HepG2 (cell line): ENCODE results near the gene CHRNA5. TPM values are rescaled to one million over a fixed set of nuclear protein-coding genes. Genes with fewer than 3 reads are reported as not detected.

ENCODE experiments used
- ATAC-seq: fragments of 200-7000 bp; cut with Tn5 transposase; 3 replicates; pipeline ENCODE4 v1.9.1; 2020; ENCODE audit warnings: mild to moderate bottlenecking, moderate library complexity
- BruUV-seq: library from RNA; stranded (reverse); fragments of 400-500 nt; replicated peaks from 2 replicates; lab custom pipeline; 2021; lab: Mats Ljungman, UMichigan
- CTCF ChIA-PET: fragments of 300-600 bp; formaldehyde crosslinking; extraction: SDS; loops from one replicate; lab custom pipeline; 2021; ENCODE audit warnings: low total read pairs, inconsistent platforms, low intra/inter-chr PET ratio; lab: Yijun Ruan, JAX
- POLR2A ChIA-PET: fragments of 350-600 bp; sonication (Branson Sonifier 250); formaldehyde crosslinking; loops from one replicate; lab custom pipeline; 2020; ENCODE audit warnings: antibody characterized with exemption, inconsistent platforms; lab: Yijun Ruan, JAX
- DNase-seq: peaks from one replicate; pipeline ENCODE4 v3.0.0-alpha.2; 2015; ENCODE audit warnings: low spot score
- FAIRE-seq: peaks from 3 replicates; lab custom pipeline; 2011; peaks lifted over from hg19 to GRCh38; lab: Jason Lieb, UNC
- H2AFZ ChIP-seq: one replicate; pipeline ENCODE4 v1.6.1; 2011; ENCODE audit warnings: low read length, inconsistent platforms
- H3K27ac ChIP-seq: fragments of 300-600 bp; 3 replicates; pipeline ENCODE4 v1.8.0; 2011; ENCODE audit warnings: mixed run types, mild to moderate bottlenecking, mixed read lengths, low read length, inconsistent platforms; ENCODE audit not compliant: insufficient read depth; ENCODE audit errors: extremely low read length
- H3K27me3 ChIP-seq, 2 experiments: fragments of 200-600 bp in 1 of 2; 2 replicates in 1 of 2; 3 replicates in 1 of 2; pipeline versions ENCODE4 v1.6.0 to v1.8.0; 2011; ENCODE audit warnings: low read length in 2 of 2, mild to moderate bottlenecking in 2 of 2, moderate library complexity in 2 of 2, inconsistent platforms in 1 of 2; ENCODE audit not compliant: insufficient read depth in 2 of 2, control insufficient read depth in 1 of 2
- H3K36me3 ChIP-seq, 2 experiments: fragments of 200-600 bp in 1 of 2; replicated peaks in 1 of 2; 2 replicates in 1 of 2; 3 replicates in 1 of 2; pipeline versions ENCODE4 v1.5.1 to v1.8.0; 2011; ENCODE audit warnings: low read length in 2 of 2, inconsistent platforms in 1 of 2; ENCODE audit not compliant: insufficient read depth in 2 of 2, control insufficient read depth in 1 of 2
- H3K4me1 ChIP-seq: 2 replicates; pipeline ENCODE4 v1.5.1; 2012; ENCODE audit warnings: low read length, inconsistent platforms; ENCODE audit not compliant: insufficient read depth
- H3K4me2 ChIP-seq: 2 replicates; pipeline ENCODE4 v1.6.0; 2011; ENCODE audit warnings: low read depth, low read length, inconsistent platforms
- H3K4me3 ChIP-seq, 3 experiments: fragments of 200-600 bp in 1 of 3; sonication (generic), shearing (Covaris generic) in 1 of 3; replicated peaks in 1 of 3; 2 replicates each; pipeline ENCODE4 v1.5.1; 2011 to 2016; ENCODE audit warnings: low read length in 3 of 3, inconsistent platforms in 2 of 3, low read depth in 2 of 3, mild to moderate bottlenecking in 2 of 3, control low read depth in 1 of 3, mixed read lengths in 1 of 3; ENCODE audit not compliant: insufficient read depth in 1 of 3
- H3K79me2 ChIP-seq: one replicate; pipeline ENCODE4 v1.6.1; 2011; ENCODE audit warnings: low read length, inconsistent platforms; ENCODE audit not compliant: insufficient read depth
- H3K9ac ChIP-seq: 2 replicates; pipeline ENCODE4 v1.6.0; 2011; ENCODE audit warnings: mild to moderate bottlenecking, low read depth, low read length, inconsistent platforms; ENCODE audit not compliant: insufficient read depth
- H3K9me3 ChIP-seq: 2 replicates; pipeline ENCODE4 v1.5.1; 2012; ENCODE audit warnings: mild to moderate bottlenecking, low read length
- H4K20me1 ChIP-seq: 2 replicates; pipeline ENCODE4 v1.6.0; 2011; ENCODE audit warnings: inconsistent platforms, mild to moderate bottlenecking, low read length, moderate library complexity; ENCODE audit not compliant: insufficient read depth
- ATAD3A ChIP-seq: sonication (generic); formaldehyde crosslinking; IDR thresholded peaks from 2 replicates; pipeline ENCODE4 v1.4.0; 2020; ENCODE audit warnings: missing genetic modification reagents
- FOXM1 ChIP-seq: sonication (generic); formaldehyde crosslinking; IDR thresholded peaks from 2 replicates; pipeline ENCODE4 v1.5.0; 2020; ENCODE audit warnings: missing genetic modification reagents
- KLF11 ChIP-seq: IDR thresholded peaks from 2 replicates; pipeline ENCODE4 v1.6.1; 2016; ENCODE audit warnings: missing compliant biosample characterization
- MEIS1 ChIP-seq: sonication (generic); formaldehyde crosslinking; IDR thresholded peaks from 2 replicates; pipeline ENCODE4 v1.9.0; 2021; ENCODE audit warnings: mild to moderate bottlenecking, missing genetic modification reagents, moderate library complexity, borderline replicate concordance
- REL ChIP-seq: sonication (generic); formaldehyde crosslinking; conservative IDR thresholded peaks from 2 replicates; pipeline ENCODE4 v1.8.0; 2022; ENCODE audit warnings: mild to moderate bottlenecking, missing genetic modification reagents, moderate library complexity
- SMARCE1 ChIP-seq: fragments of 450-650 bp; IDR thresholded peaks from 2 replicates; pipeline ENCODE4 v1.6.1; 2017; ENCODE audit warnings: borderline replicate concordance
- SNAPC2 ChIP-seq: sonication (generic); formaldehyde crosslinking; IDR thresholded peaks from 2 replicates; pipeline ENCODE4 v1.8.1; 2022; ENCODE audit warnings: mild to moderate bottlenecking, missing genetic modification reagents
- SRSF1 ChIP-seq: fragments of 200-400 bp; formaldehyde crosslinking; optimal IDR thresholded peaks from 2 replicates; pipeline ENCODE3; 2017; ENCODE audit warnings: mild to moderate bottlenecking, low read depth, low read length, moderate library complexity
- ZFY ChIP-seq: sonication (generic); formaldehyde crosslinking; IDR thresholded peaks from 2 replicates; pipeline ENCODE4 v1.4.0; 2020; ENCODE audit warnings: missing genetic modification reagents
- ZMYM4 ChIP-seq: sonication (generic); formaldehyde crosslinking; IDR thresholded peaks from 2 replicates; pipeline ENCODE4 v1.8.1; 2023; ENCODE audit warnings: mild to moderate bottlenecking, missing genetic modification reagents
- ZNF18 ChIP-seq: sonication (generic); formaldehyde crosslinking; IDR thresholded peaks from 2 replicates; pipeline ENCODE4 v1.8.0; 2022; ENCODE audit warnings: mild to moderate bottlenecking, missing genetic modification reagents; ENCODE audit not compliant: insufficient replicate concordance
- ZNF24 ChIP-seq: fragments of 450-650 bp; IDR thresholded peaks from 2 replicates; pipeline ENCODE4 v1.6.1; 2017; ENCODE audit warnings: antibody characterized with exemption, mild to moderate bottlenecking
- ZNF367 ChIP-seq: sonication (generic); formaldehyde crosslinking; IDR thresholded peaks from 2 replicates; pipeline ENCODE4 v1.4.0; 2020; ENCODE audit warnings: missing genetic modification reagents, borderline replicate concordance
- WGBS: methylation state at CpG from one replicate; pipeline ENCODE4 v1.1.6; 2017; ENCODE audit warnings: low lambda C conversion rate; 5-methylcytosine and 5-hydroxymethylcytosine counted together
- in situ Hi-C: cut with HindIII; loops from 2 replicates; pipeline ENCODE4 v1.10.0; 2017; ENCODE audit warnings: low pct_unique_long_range_greater_than_20kb; ENCODE audit not compliant: extremely low pct_ligation_motif_present
- intact Hi-C: fragments of 100-400 bp; cut with micrococcal nuclease; formaldehyde crosslinking; loops from one replicate; pipeline ENCODE4 v1.10.0; 2022; ENCODE audit not compliant: unreplicated experiment
- polyA plus RNA-seq, 8 experiments: library from polyadenylated mRNA; depleted of rRNA in 3 of 8; stranded (reverse) in 7 of 8; unstranded in 1 of 8; fragments of >200 nt; fragmentation: Illumina TruSeq in 4 of 8; extraction: Trizol in 4 of 8; gene quantifications; 2 replicates each; pipeline versions ENCODE4 v1.2.1 to v1.2.3, GENCODE V29; 2011 to 2016; ENCODE audit warnings: low read depth in 4 of 8, missing spikeins in 1 of 8, mixed read lengths in 1 of 8; ENCODE audit not compliant: insufficient read depth in 1 of 8
- total RNA-seq, 5 experiments: library from RNA; depleted of rRNA; stranded (reverse); fragments of >200 nt; fragmentation: Illumina TruSeq; extraction: Trizol; gene quantifications; 2 replicates each; pipeline ENCODE4 v1.2.3, GENCODE V29; 2016; ENCODE audit warnings: low read depth in 1 of 5
- TF ChIP-seq, protein P1 (sequence below): sonication (generic); formaldehyde crosslinking; IDR thresholded peaks from 2 replicates; pipeline ENCODE4 v1.5.0; 2020; ENCODE audit warnings: mild to moderate bottlenecking, missing genetic modification reagents
- TF ChIP-seq, protein P2 (sequence below), 2 experiments: sonication (generic) in 1 of 2; formaldehyde crosslinking in 1 of 2; IDR thresholded peaks; 2 replicates each; pipeline versions ENCODE4 v1.5.1 to v1.6.1; 2011 to 2020; ENCODE audit warnings: borderline replicate concordance in 1 of 2, low read depth in 1 of 2, low read length in 1 of 2, mild to moderate bottlenecking in 1 of 2, missing genetic modification reagents in 1 of 2, moderate library complexity in 1 of 2
- TF ChIP-seq, protein P3 (sequence below): sonication (generic); formaldehyde crosslinking; IDR thresholded peaks from 2 replicates; pipeline ENCODE4 v1.4.0; 2020; ENCODE audit warnings: mild to moderate bottlenecking, missing genetic modification reagents
- TF ChIP-seq, protein P4 (sequence below): fragments of 450-650 bp; IDR thresholded peaks from 2 replicates; pipeline ENCODE4 v1.6.1; 2016

Gene CHRNA5
- total and polyA plus RNA-seq, 2 of the 13 experiments (the other 11 are each of a cell fraction or from before 2014, with no cell fraction given) = 3.7 to 10.5 TPM

DNA sequence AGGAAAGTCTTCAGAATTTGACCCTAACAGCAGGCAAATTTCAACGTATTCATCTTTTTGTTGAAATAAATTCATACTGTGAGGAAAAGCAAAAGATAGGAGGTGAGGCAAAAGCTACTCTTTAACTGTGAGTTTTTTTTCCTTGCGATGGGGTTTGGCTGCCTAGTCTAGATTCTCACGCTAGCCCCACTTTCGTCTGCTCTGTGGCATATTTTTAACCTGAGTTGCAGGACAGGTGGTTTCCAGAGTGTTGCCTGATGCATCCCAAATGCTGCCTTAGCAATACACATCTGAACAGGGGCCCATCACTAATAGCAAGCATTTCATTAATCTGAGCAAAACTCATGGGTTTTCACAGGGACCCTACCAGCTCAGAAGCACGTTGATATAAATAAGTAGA is 13.4 kb upstream of the CHRNA5 start:
- no peak overlapping the region for H3K9ac ChIP-seq
- no peak for FAIRE-seq
- no peak overlapping the region for H3K4me2 ChIP-seq
- WGBS = 90% methylated on average over 5 of the region's 5 CpGs
- no peaks in the 10 kb centered on the region for H3K79me2 ChIP-seq
- ATAC-seq = no peak
- H2AFZ ChIP-seq = no peak overlapping the region
- peaks cover 8 to 15% of the 10 kb centered on the region in 2 experiments for H3K36me3 ChIP-seq
- ChIA-PET CTCF (no interaction called here), POLR2A (interaction anchor here (0.8 kb wide), 1 partner anchor 12 kb away, joined by 5 read pairs; the partner anchor contains the start of gene PSMA4)
- intact Hi-C loops = no loop called here
- no peaks in the 10 kb centered on the region for H3K4me1 ChIP-seq
- no peaks in the 10 kb centered on the region for H4K20me1 ChIP-seq
- H3K9me3 ChIP-seq = no peaks in the 10 kb centered on the region
- no peak overlapping the region for H3K27ac ChIP-seq
- in situ Hi-C loops = no loop called here
- DNase-seq = no peak
- no peak overlapping the region for H3K4me3 ChIP-seq
- no peaks in the 10 kb centered on the region for H3K27me3 ChIP-seq
- BruUV-seq = no TSS peak
- TF ChIP-seq ZNF24 (no peak), ZNF18 (CRISPR knock-in tag) (no peak), FOXM1 (no peak), REL (CRISPR knock-in tag) (no peak), SRSF1 (no peak), MEIS1 (CRISPR knock-in tag) (no peak), ZMYM4 (CRISPR knock-in tag) (no peak), KLF11 (CRISPR knock-in tag) (no peak), SMARCE1 (no peak), SNAPC2 (CRISPR knock-in tag) (no peak), ZFY (CRISPR knock-in tag) (no peak), ATAD3A (no peak), ZNF367 (CRISPR knock-in tag) (no peak)
- TF ChIP-seq, protein P1, sequence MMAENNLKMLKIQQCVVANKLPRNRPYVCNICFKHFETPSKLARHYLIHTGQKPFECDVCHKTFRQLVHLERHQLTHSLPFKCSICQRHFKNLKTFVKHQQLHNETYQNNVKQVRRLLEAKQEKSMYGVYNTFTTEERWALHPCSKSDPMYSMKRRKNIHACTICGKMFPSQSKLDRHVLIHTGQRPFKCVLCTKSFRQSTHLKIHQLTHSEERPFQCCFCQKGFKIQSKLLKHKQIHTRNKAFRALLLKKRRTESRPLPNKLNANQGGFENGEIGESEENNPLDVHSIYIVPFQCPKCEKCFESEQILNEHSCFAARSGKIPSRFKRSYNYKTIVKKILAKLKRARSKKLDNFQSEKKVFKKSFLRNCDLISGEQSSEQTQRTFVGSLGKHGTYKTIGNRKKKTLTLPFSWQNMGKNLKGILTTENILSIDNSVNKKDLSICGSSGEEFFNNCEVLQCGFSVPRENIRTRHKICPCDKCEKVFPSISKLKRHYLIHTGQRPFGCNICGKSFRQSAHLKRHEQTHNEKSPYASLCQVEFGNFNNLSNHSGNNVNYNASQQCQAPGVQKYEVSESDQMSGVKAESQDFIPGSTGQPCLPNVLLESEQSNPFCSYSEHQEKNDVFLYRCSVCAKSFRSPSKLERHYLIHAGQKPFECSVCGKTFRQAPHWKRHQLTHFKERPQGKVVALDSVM (CRISPR knock-in tag) = no peak
- TF ChIP-seq, protein P2, sequence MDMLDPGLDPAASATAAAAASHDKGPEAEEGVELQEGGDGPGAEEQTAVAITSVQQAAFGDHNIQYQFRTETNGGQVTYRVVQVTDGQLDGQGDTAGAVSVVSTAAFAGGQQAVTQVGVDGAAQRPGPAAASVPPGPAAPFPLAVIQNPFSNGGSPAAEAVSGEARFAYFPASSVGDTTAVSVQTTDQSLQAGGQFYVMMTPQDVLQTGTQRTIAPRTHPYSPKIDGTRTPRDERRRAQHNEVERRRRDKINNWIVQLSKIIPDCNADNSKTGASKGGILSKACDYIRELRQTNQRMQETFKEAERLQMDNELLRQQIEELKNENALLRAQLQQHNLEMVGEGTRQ (IDR thresholded peaks at IDR 0.05; ENCODE audit: low read depth, low read length) = no peak
- TF ChIP-seq, protein P2 (CRISPR knock-in tag; IDR thresholded peaks at IDR 0.05; ENCODE audit: borderline replicate concordance) = no peak
- TF ChIP-seq, protein P3, sequence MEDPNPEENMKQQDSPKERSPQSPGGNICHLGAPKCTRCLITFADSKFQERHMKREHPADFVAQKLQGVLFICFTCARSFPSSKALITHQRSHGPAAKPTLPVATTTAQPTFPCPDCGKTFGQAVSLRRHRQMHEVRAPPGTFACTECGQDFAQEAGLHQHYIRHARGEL (CRISPR knock-in tag) = no peak
- TF ChIP-seq, protein P4, sequence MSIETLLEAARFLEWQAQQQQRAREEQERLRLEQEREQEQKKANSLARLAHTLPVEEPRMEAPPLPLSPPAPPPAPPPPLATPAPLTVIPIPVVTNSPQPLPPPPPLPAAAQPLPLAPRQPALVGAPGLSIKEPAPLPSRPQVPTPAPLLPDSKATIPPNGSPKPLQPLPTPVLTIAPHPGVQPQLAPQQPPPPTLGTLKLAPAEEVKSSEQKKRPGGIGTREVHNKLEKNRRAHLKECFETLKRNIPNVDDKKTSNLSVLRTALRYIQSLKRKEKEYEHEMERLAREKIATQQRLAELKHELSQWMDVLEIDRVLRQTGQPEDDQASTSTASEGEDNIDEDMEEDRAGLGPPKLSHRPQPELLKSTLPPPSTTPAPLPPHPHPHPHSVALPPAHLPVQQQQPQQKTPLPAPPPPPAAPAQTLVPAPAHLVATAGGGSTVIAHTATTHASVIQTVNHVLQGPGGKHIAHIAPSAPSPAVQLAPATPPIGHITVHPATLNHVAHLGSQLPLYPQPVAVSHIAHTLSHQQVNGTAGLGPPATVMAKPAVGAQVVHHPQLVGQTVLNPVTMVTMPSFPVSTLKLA = no peak
